ENCODE measurements around the gene LEFTY2.
"Not testable (repeated sequence)": the region's sequence is repeated elsewhere in the genome, so short reads cannot be mapped to it uniquely, and the experiment has no call there.

Gene LEFTY2

GRCh38 chr1:225941187-225941941 is at the start of gene LEFTY2:
LEFTY2 (minus strand) TSS chr1:225941220; CDS start chr1:225941140, 80 bp downstream.
- no peak for DNase-seq
- in situ Hi-C loops (cut with MboI; ENCODE audit: low pct_unique_long_range_greater_than_20kb, low sequenced_read_pairs): no loop called here

- DNase-seq: peak; percentile 56
- in situ Hi-C loops (cut with MboI; ENCODE audit: low pct_unique_long_range_greater_than_20kb, low sequenced_read_pairs): no loop called here
Measured at GRCh38 chr1:225987491-225988316, 46.7 kb upstream of the LEFTY2 start.

- no peak for DNase-seq
- in situ Hi-C loops (cut with MboI; ENCODE audit: low pct_unique_long_range_greater_than_20kb, low sequenced_read_pairs): no loop called here
Measured at GRCh38 chr1:225981714-225982113, 40.7 kb upstream of the LEFTY2 start.

DNA sequence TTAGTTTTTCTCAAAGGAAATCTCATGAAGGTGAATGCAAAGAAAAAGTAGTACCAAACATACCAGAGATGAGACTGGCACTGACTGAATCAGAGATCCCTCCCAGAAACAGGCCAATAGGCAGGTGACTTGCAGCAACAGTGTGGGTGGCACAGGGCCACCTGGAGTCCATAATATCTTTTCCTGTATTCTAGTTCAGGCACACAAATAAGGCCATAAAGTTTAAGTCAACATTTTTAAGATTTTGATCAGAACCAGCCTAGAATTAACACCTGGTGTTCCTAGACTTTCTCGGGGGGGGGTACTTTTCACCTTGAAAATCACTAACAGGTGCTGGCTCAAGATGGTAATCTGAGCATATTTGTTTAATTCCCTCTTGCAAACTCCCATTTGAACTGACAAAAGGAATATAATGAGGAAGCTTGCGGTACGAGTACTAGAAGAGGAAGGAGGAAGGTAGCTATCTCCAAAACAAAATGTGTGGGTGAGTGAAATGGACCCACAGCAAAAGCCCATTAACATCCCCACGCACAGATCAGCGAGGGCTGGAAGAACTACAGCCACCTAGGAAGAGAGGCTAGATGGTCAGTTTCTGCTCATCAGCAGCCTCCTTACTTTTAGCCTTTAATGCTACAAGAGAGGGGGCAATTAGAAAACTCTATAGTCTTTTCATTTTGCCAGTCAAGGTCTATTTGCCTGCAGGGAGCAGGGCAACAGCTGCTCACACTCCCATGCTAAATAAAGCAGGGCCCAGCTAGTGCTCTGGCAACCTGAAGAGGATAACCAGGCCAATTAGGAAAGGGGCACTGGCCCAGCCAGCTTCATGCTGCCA is 39.2 kb upstream of the LEFTY2 start:
- DNase-seq: no peak
- in situ Hi-C loops (cut with MboI; ENCODE audit: low pct_unique_long_range_greater_than_20kb, low sequenced_read_pairs): no loop called here

DNA sequence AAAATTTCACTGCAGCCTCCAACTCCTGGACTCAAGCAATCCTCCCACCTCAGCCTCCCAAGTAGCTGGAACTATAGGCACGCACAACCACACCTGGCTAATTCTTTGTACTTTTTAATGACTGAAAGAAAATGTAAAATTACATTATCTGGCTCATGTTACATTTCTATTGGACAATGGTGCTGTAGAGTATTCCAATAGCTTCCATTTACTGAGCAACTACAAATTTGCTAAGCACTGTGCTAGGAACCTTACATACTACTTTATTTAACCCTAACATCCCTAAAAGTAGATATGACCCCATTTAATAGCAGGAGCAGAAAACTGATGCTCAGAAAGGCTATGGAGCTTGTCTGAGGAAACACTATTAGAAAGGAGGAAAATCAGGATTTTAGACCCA is 38.4 kb upstream of the LEFTY2 start:
- in situ Hi-C loops (cut with MboI; ENCODE audit: low pct_unique_long_range_greater_than_20kb, low sequenced_read_pairs): loop anchor here (10.0 kb wide), 1 partner anchor 505 kb away; no protein-coding TSS in a partner anchor
- DNase-seq: no peak

GRCh38 chr1:225977937-225978748 is 37.1 kb upstream of the LEFTY2 start:
- DNase-seq: no peak
- in situ Hi-C loops (cut with MboI; ENCODE audit: low pct_unique_long_range_greater_than_20kb, low sequenced_read_pairs): loop anchor here (10.0 kb wide), 1 partner anchor 503 kb away; no protein-coding TSS in a partner anchor

- in situ Hi-C loops (cut with MboI; ENCODE audit: low pct_unique_long_range_greater_than_20kb, low sequenced_read_pairs): loop anchor here (10.0 kb wide), 1 partner anchor 500 kb away; no protein-coding TSS in a partner anchor
- not testable (repeated sequence) for DNase-seq
Measured at GRCh38 chr1:225975146-225975545, 34.1 kb upstream of the LEFTY2 start.

GRCh38 chr1:225974454-225974853 is 33.4 kb upstream of the LEFTY2 start:
- in situ Hi-C loops (cut with MboI; ENCODE audit: low pct_unique_long_range_greater_than_20kb, low sequenced_read_pairs): loop anchor here (10.0 kb wide), 1 partner anchor 500 kb away; no protein-coding TSS in a partner anchor
- DNase-seq: no peak

DNA sequence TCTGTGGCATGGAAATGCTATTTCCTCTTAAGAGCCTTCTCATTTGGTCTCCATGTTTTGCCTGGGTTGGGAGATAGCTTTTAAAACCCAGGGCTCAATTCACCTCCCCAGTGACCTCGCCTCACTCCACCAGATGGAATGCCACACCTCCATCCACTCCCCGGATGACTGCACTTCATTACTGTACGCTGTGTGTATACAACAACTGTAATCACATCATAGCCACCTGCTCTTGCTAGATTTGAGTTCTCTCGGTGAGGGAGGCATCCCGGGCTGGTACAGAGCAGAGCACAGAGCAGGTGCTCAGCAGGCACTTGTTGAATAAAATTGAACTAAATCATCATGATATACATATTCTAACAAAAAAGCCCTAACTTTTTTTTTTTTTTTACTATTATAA is 32.1 kb upstream of the LEFTY2 start:
- DNase-seq: no peak
- in situ Hi-C loops (cut with MboI; ENCODE audit: low pct_unique_long_range_greater_than_20kb, low sequenced_read_pairs): loop anchor here (10.0 kb wide), 1 partner anchor 498 kb away; no protein-coding TSS in a partner anchor

DNA sequence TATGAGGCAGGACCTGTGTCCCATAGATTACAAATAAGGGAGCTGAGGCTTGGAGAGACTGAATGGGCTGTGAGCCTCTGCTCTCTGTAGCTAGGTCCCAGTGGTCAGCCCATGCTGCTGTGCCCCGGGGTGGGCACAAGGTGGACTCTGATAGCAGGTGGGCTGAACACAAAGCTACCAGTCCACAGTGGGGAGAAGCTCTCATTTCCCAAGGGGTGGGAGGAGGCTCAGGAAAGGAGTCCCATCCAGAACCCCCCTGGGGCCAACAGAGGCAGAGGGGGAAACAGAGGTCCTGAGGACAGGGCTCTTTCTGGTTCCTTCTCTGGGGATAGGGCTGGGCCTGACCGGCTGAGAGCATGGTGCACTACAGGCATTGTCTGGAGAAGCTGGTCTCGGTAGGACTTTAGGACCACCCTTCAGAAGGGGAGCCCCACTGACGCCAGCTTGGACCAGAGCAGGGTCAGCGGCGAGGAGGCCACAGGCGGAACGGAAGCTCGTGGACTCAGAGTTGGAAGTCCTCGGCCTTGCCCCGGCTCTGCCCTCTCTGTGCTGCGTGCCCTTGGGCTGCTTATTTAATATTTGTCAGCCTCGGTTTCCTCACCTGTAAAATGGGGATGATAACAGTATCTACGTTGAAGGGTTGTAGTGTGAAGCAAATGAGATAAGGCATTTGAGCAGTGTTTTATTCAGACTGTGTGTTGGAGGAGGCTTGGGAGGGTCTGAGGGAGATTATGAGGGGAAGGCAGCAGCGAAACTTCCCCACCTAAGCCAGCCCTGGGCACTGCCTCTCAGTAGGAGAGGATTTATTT is 31.5 kb upstream of the LEFTY2 start:
- DNase-seq: no peak
- in situ Hi-C loops (cut with MboI; ENCODE audit: low pct_unique_long_range_greater_than_20kb, low sequenced_read_pairs): loop anchor here (10.0 kb wide), 1 partner anchor 498 kb away; no protein-coding TSS in a partner anchor

DNA sequence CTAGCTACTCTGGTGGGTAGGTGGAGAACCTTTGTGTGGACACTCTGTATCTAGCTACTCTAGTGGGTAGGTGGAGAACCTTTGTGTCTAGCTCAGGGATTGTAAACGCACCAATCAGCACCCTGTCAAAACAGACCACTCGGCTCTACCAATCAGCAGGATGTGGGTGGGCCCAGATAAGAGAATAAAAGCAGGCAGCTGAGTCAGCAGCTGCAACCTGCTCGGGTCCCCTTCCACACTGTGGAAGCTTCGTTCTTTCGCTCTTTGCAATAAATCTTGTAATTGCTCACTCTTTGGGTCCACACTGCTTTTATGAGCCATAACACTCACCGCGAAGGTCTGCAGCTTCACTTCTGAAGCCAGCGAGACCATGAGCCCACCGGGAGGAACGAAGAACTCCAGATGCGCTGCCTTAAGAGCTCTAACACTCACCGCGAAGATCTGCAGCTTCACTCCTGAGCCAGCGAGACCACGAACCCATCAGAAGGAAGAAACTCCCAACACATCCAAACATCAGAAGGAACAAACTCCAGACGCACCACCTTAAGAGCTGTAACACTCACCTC is 29.7 kb upstream of the LEFTY2 start:
- not testable (repeated sequence) for DNase-seq
- in situ Hi-C loops (cut with MboI; ENCODE audit: low pct_unique_long_range_greater_than_20kb, low sequenced_read_pairs): loop anchor here (10.0 kb wide), 1 partner anchor 496 kb away; no protein-coding TSS in a partner anchor

GRCh38 chr1:225969751-225970150 is 28.7 kb upstream of the LEFTY2 start:
- DNase-seq: not testable (repeated sequence)
- in situ Hi-C loops (cut with MboI; ENCODE audit: low pct_unique_long_range_greater_than_20kb, low sequenced_read_pairs): loop anchor here (10.0 kb wide), 1 partner anchor 495 kb away; no protein-coding TSS in a partner anchor

DNA sequence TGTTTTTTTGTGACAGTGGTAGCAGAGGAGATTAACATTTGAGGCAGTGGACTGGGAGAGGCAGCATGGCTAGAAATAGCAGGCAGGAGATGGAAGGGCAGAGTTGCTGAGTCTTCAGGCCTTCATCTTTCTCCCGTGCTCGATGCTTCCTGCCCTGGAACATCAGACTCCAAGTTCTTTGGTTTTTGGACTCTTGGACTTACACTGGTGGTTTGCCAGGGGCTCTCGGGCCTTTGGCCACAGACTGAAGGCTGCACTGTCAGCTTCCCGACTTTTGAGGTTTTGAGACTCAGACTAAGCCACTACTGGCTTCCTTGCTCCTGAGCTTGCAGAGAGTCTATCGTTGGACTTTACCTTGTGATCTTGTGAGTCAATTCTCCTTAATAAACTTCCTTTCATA is 24.2 kb upstream of the LEFTY2 start:
- in situ Hi-C loops (cut with MboI; ENCODE audit: low pct_unique_long_range_greater_than_20kb, low sequenced_read_pairs): no loop called here
- no peak for DNase-seq

DNA sequence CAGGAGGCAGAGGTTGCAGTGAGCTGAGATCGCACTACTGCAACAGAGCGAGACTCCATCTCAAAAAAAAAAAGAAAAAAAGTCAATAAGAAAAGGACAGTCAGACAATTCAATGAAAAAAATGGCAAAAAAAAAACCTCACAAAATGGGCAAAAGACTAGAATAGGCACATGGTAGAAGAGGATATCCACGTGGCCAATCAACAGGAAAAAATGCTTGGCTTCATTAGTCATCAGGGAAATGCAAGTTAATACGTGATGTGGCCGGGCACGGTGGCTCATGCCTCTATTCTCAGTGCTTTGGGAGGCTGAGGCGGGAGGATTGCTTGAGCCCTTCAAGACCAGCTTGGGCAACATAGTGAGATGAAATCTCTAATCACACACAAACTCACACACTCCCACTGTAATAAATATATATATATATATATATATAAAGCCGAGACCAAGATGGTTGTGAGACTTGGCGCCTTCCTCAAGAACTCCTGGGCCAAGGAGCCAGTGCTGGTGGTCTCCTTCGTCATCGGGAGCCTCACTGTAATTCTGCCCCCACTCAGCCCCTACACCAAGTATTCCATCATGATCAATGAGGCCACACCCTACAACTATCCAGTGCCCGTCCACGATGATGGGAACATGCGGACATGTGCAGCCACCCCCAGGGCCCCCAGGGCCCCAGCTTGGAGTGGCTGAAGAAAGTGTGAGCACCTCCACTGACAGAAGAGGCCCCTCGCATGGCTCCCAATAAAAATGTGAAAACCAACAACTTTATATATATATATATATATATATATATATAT is 22.9 kb upstream of the LEFTY2 start:
- in situ Hi-C loops (cut with MboI; ENCODE audit: low pct_unique_long_range_greater_than_20kb, low sequenced_read_pairs): no loop called here
- no peak for DNase-seq

- in situ Hi-C loops (cut with MboI; ENCODE audit: low pct_unique_long_range_greater_than_20kb, low sequenced_read_pairs): no loop called here
- DNase-seq: peak; percentile 67
Measured at GRCh38 chr1:225962440-225962975, 21.5 kb upstream of the LEFTY2 start.

All from KBM-7 (cell line).